ENCODE data around the gene CEP170.

CEP170 gene

GRCh38 chr1:243254927-243255790, at the start of gene CEP170:
CEP170 (minus strand) TSS chr1:243255281; CDS start chr1:243225280, 30,001 bp downstream.
- peak; percentile 98 for DNase-seq

GRCh38 chr1:243301059-243301458, 46.0 kb upstream of the CEP170 start:
- DNase-seq: no peak

- no peak for DNase-seq
Observed at GRCh38 chr1:243299069-243299468, 44.0 kb upstream of the CEP170 start.

GRCh38 chr1:243294723-243295121, 39.6 kb upstream of the CEP170 start:
- no peak for DNase-seq

GRCh38 chr1:243293941-243294722, 39.1 kb upstream of the CEP170 start:
- DNase-seq: no peak

- no peak for DNase-seq
Observed at GRCh38 chr1:243292117-243292516, 37.0 kb upstream of the CEP170 start.

GRCh38 chr1:243291292-243291691, 36.2 kb upstream of the CEP170 start:
- no peak for DNase-seq

- no peak for DNase-seq
Observed at GRCh38 chr1:243288062-243288461, 33.0 kb upstream of the CEP170 start.

GRCh38 chr1:243287652-243288051, 32.6 kb upstream of the CEP170 start:
- no peak for DNase-seq

- no peak for DNase-seq
Observed at GRCh38 chr1:243287123-243287460, 32.0 kb upstream of the CEP170 start.

GRCh38 chr1:243286409-243287122, 31.5 kb upstream of the CEP170 start:
- no peak for DNase-seq

- no peak for DNase-seq
Observed at GRCh38 chr1:243281672-243282071, 26.6 kb upstream of the CEP170 start.

- DNase-seq: no peak
Observed at GRCh38 chr1:243280571-243281129, 25.6 kb upstream of the CEP170 start.

GRCh38 chr1:243275316-243275715, 20.2 kb upstream of the CEP170 start:
- DNase-seq: no peak

GRCh38 chr1:243273945-243274344, 18.9 kb upstream of the CEP170 start:
- no peak for DNase-seq

- no peak for DNase-seq
Observed at GRCh38 chr1:243273506-243273905, 18.4 kb upstream of the CEP170 start.

- DNase-seq: no peak
Observed at GRCh38 chr1:243272401-243272800, 17.3 kb upstream of the CEP170 start.

- no peak for DNase-seq
Observed at GRCh38 chr1:243271996-243272395, 16.9 kb upstream of the CEP170 start.

GRCh38 chr1:243270097-243270864, 15.2 kb upstream of the CEP170 start:
- DNase-seq: no peak

GRCh38 chr1:243269461-243269801, 14.3 kb upstream of the CEP170 start:
- no peak for DNase-seq

GRCh38 chr1:243268751-243269460, 13.8 kb upstream of the CEP170 start:
- DNase-seq: no peak

All from left hindlimb (tissue), 1 donor.